H1 (cell line): ENCODE results near the gene VAPB.

Source experiments
- CREB1 ChIP-seq: IDR thresholded peaks from 2 replicates; pipeline ENCODE4 v1.6.1; 2012; ENCODE audit warnings: inconsistent platforms
- CTCF ChIP-seq, 3 experiments: IDR thresholded peaks; 1 replicate in 2 of 3; 2 replicates in 1 of 3; pipeline versions ENCODE4 v1.5.1 to v1.6.1; 2011; ENCODE audit warnings: low read length in 3 of 3, mild to moderate bottlenecking in 3 of 3, inconsistent platforms in 2 of 3, low read depth in 1 of 3, moderate library complexity in 1 of 3; ENCODE audit not compliant: insufficient read depth in 1 of 3; ENCODE audit errors: control extremely low read depth in 1 of 3
- POLR2A ChIP-seq, 2 experiments: IDR thresholded peaks; 1 replicate in 1 of 2; 2 replicates in 1 of 2; pipeline ENCODE4 v1.6.1; 2011; ENCODE audit warnings: low read depth in 2 of 2, low read length in 2 of 2, mild to moderate bottlenecking in 2 of 2; ENCODE audit errors: control extremely low read depth in 1 of 2

DNA sequence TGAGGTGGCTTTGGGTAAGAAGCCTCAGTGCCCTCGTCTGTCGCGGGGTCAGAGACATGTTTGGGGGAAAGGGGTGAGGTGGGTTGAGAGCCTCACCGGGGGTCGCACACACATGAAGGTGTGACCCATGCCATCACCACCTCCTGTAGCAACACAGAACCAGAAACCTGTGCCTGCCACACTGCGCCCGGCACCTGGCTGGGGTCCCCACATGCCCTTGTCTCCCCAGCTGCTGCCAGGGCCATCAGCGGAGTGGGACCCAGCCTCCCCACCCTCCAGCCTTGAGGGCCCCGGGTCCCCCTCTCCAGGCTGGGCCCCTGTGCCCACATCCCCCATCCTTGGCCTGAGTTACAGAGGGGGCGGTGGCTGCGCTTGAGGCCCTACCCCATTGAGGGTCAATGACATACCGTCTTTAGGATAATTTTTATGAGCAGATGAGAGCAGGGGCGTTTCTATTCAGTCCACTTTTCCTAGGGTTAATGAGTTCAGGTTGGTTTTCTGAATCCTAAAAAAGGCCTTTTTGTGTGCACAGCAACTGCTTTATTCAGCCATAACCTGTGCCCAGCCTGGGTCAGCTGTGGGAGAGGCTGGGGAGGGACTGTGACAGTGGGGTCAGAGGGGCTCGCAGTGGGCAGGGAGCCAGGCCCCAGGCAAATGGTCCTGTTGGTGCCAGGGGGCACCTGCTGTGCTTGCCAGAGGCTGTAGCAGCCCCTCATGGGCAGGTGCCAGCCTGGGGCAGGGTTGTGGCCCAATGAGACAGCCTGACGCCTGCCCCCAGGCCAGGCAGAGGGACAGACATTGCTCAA, 106.8 kb downstream of the VAPB start:
- TF ChIP-seq CREB1: no peak
- TF ChIP-seq CTCF (IDR thresholded peaks at IDR 0.05; ENCODE audit: control extremely low read depth in 1 of 3, insufficient read depth in 1 of 3, low read depth in 1 of 3, low read length in 3 of 3): no peak
- no peak for TF ChIP-seq POLR2A (IDR thresholded peaks at IDR 0.05; ENCODE audit: control extremely low read depth in 1 of 2, low read depth in 2 of 2, low read length in 2 of 2)
